ACHN (cell line): ENCODE data around the gene OR10K2.
"Not testable (repeated sequence)": the region's sequence is repeated elsewhere in the genome, so short reads cannot be mapped to it uniquely, and the experiment has no call there.

Experiments used
- DNase-seq: peaks from one replicate; pipeline ENCODE4 v3.0.0-alpha.2; 2015
- in situ Hi-C: cut with HindIII; loops from 2 replicates; pipeline ENCODE4 v1.10.0; 2017; ENCODE audit warnings: low sequenced_read_pairs, low pct_ligation_motif_present, low pct_unique_long_range_greater_than_20kb

OR10K2 gene

GRCh38 chr1:158390331-158390730 lies 35.7 kb downstream of the OR10K2 start:
- in situ Hi-C loops, result no loop called here

GRCh38 chr1:158374860-158375259 lies 51.2 kb downstream of the OR10K2 start:
- DNase-seq, result no peak
- in situ Hi-C loops, result no loop called here

More at GRCh38 chr1:158390331-158390730, 35.7 kb downstream of the OR10K2 start:
- no peak for DNase-seq

GRCh38 chr1:158374101-158374500 lies 51.9 kb downstream of the OR10K2 start:
- DNase-seq, in situ Hi-C loops: not testable (repeated sequence)

GRCh38 chr1:158371188-158371953 lies 54.7 kb downstream of the OR10K2 start:
- no peak for DNase-seq
- in situ Hi-C loops, result no loop called here
